Omental fat pad (tissue), 4 donors: ENCODE measurements around the gene SYNDIG1. TPM values are rescaled to one million over a fixed set of nuclear protein-coding genes. Genes with fewer than 3 reads are reported as not detected.

Experiments used
- ATAC-seq: fragments of 150-250 bp; one replicate; pipeline ENCODE4 v1.9.1; 2016; ENCODE audit warnings: mild to moderate bottlenecking, moderate library complexity; ENCODE audit not compliant: low FRiP score
- DNase-seq: peaks from one replicate; pipeline ENCODE4 v3.0.0-alpha.2; 2019; ENCODE audit warnings: low spot score
- total RNA-seq, 4 donors: library from RNA; depleted of rRNA; stranded (reverse); fragments of >200 nt; gene quantifications; one replicate each; pipeline ENCODE4 v1.1.0, GENCODE V29; 2016
- TF ChIP-seq, protein P1 (sequence below), 3 donors: fragments of 450-650 bp; IDR thresholded peaks; one replicate each; pipeline ENCODE4 v1.5.1; 2016 to 2017; ENCODE audit warnings: antibody characterized with exemption in 3 of 3, mild to moderate bottlenecking in 3 of 3, moderate library complexity in 2 of 3

Gene SYNDIG1
- total RNA-seq, 4 donors from 2014 or later: 0.19 to 0.24 TPM; not detected in 2

- no peak for ATAC-seq
- TF ChIP-seq, protein P1, sequence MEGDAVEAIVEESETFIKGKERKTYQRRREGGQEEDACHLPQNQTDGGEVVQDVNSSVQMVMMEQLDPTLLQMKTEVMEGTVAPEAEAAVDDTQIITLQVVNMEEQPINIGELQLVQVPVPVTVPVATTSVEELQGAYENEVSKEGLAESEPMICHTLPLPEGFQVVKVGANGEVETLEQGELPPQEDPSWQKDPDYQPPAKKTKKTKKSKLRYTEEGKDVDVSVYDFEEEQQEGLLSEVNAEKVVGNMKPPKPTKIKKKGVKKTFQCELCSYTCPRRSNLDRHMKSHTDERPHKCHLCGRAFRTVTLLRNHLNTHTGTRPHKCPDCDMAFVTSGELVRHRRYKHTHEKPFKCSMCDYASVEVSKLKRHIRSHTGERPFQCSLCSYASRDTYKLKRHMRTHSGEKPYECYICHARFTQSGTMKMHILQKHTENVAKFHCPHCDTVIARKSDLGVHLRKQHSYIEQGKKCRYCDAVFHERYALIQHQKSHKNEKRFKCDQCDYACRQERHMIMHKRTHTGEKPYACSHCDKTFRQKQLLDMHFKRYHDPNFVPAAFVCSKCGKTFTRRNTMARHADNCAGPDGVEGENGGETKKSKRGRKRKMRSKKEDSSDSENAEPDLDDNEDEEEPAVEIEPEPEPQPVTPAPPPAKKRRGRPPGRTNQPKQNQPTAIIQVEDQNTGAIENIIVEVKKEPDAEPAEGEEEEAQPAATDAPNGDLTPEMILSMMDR (IDR thresholded peaks at IDR 0.05): no peak
- no peak for DNase-seq
Observed at GRCh38 chr20:24701668-24702067, 232.2 kb downstream of the SYNDIG1 start.

GRCh38 chr20:24702501-24703283 lies 233.3 kb downstream of the SYNDIG1 start:
- no peak for DNase-seq
- TF ChIP-seq, protein P1 (IDR thresholded peaks at IDR 0.05): no peak
- ATAC-seq: no peak

GRCh38 chr20:24703284-24703610 lies 233.8 kb downstream of the SYNDIG1 start:
- ATAC-seq (no peak), DNase-seq (no peak)
- TF ChIP-seq, protein P1 (IDR thresholded peaks at IDR 0.05): no peak

DNA sequence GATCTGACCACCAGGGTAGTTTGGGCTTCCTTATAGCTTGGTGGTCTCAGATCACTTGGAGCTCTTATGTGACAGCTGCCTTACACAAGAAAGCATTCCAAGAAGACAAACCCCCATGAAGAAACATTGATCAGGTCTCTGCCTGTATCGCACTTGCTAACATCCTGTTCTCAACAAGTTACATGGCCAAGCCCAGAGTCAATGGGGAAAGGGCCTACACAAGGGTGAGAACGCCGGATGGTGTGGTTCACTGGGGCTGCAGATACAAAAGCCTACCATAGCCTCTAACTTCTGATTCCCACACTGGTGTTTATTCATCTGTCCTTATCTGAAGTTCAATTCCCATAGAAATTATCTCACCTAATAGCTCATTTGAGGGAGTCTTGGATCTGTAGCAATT lies 235.5 kb downstream of the SYNDIG1 start:
- ATAC-seq (no peak), DNase-seq (no peak)
- TF ChIP-seq, protein P1 (IDR thresholded peaks at IDR 0.05): no peak

DNA sequence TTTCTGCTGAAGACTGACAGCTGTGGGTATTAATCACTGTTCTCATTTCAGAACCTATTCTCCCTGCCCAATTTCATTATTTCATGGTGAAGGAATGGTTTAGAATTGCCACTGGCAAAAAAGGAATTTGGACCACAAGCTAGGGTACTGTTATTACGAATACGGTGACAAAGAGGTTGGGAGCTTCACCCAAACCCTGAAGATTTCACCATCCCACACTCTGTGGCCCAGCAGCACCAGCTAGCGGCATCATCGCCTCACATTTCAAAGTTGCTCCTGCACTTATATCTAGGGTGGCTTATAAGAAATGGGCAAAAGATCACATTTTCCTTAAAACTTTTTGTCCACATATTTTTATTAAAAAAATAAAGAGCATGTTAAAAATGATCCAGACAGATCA lies 236.1 kb downstream of the SYNDIG1 start:
- TF ChIP-seq, protein P1 (IDR thresholded peaks at IDR 0.05): no peak
- ATAC-seq: no peak
- no peak for DNase-seq

DNA sequence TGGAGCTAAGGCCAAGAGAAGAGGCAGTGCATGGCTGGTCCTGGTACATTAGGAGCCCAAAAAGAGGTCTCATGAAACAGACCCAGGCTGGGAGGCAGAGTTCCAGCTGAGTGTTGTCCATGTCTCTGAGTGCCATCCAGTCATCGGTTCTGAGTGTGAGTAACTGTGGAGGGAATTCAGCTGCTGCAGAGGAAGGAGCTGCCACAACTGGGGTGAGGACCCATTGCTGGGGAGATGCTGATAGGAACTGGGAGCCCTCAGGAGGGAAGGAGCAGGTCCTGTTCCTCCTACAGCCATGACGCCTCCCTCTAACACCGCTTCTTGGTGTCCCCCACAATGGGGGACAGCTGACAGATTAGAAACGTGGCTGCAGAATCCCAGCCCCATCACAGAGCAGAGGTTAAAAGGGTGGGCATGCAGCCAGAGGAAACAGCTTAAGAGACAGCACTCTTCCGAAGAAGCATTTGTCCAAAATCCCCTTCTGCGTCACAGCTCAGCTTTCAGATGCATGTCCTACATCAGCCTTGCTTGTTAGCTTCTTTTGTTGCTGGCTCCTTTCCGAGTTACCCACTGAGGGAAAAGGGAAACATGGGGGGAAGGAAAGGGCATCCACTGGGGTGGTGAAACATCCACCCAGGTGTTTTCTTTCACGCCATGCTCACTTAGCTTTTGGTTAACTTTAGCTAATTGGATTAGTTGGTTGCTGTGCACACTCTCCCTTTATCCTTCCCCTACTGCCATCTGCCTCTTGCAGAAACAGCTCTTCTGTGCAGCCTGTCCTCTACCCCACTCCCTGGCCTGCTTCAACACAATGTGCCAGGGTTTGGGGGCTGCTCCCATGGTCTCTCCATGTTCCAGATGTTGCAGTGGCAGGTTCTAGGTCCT lies 239.2 kb downstream of the SYNDIG1 start:
- TF ChIP-seq, protein P1 (IDR thresholded peaks at IDR 0.05): no peak
- ATAC-seq (no peak), DNase-seq (no peak)
